HepG2 (cell line): Measurements from ENCODE around the gene IFNAR1. TPM values are rescaled to one million over a fixed set of nuclear protein-coding genes. Genes with fewer than 3 reads are reported as not detected.

Experiments
- ATAC-seq: fragments of 200-7000 bp; cut with Tn5 transposase; 3 replicates; pipeline ENCODE4 v1.9.1; 2020; ENCODE audit warnings: mild to moderate bottlenecking, moderate library complexity
- BruUV-seq: library from RNA; stranded (reverse); fragments of 400-500 nt; replicated peaks from 2 replicates; lab custom pipeline; 2021; lab: Mats Ljungman, UMichigan
- CTCF ChIA-PET: fragments of 300-600 bp; formaldehyde crosslinking; extraction: SDS; loops from one replicate; lab custom pipeline; 2021; ENCODE audit warnings: low total read pairs, inconsistent platforms, low intra/inter-chr PET ratio; lab: Yijun Ruan, JAX
- POLR2A ChIA-PET: fragments of 350-600 bp; sonication (Branson Sonifier 250); formaldehyde crosslinking; loops from one replicate; lab custom pipeline; 2020; ENCODE audit warnings: antibody characterized with exemption, inconsistent platforms; lab: Yijun Ruan, JAX
- DNase-seq: peaks from one replicate; pipeline ENCODE4 v3.0.0-alpha.2; 2015; ENCODE audit warnings: low spot score
- FAIRE-seq: peaks from 3 replicates; lab custom pipeline; 2011; peaks lifted over from hg19 to GRCh38; lab: Jason Lieb, UNC
- H2AFZ ChIP-seq: one replicate; pipeline ENCODE4 v1.6.1; 2011; ENCODE audit warnings: low read length, inconsistent platforms
- H3K27ac ChIP-seq: fragments of 300-600 bp; 3 replicates; pipeline ENCODE4 v1.8.0; 2011; ENCODE audit warnings: mixed run types, mild to moderate bottlenecking, mixed read lengths, low read length, inconsistent platforms; ENCODE audit not compliant: insufficient read depth; ENCODE audit errors: extremely low read length
- H3K27me3 ChIP-seq, 2 experiments: fragments of 200-600 bp in 1 of 2; 2 replicates in 1 of 2; 3 replicates in 1 of 2; pipeline versions ENCODE4 v1.6.0 to v1.8.0; 2011; ENCODE audit warnings: low read length in 2 of 2, mild to moderate bottlenecking in 2 of 2, moderate library complexity in 2 of 2, inconsistent platforms in 1 of 2; ENCODE audit not compliant: insufficient read depth in 2 of 2, control insufficient read depth in 1 of 2
- H3K36me3 ChIP-seq, 2 experiments: fragments of 200-600 bp in 1 of 2; replicated peaks in 1 of 2; 2 replicates in 1 of 2; 3 replicates in 1 of 2; pipeline versions ENCODE4 v1.5.1 to v1.8.0; 2011; ENCODE audit warnings: low read length in 2 of 2, inconsistent platforms in 1 of 2; ENCODE audit not compliant: insufficient read depth in 2 of 2, control insufficient read depth in 1 of 2
- H3K4me1 ChIP-seq: 2 replicates; pipeline ENCODE4 v1.5.1; 2012; ENCODE audit warnings: low read length, inconsistent platforms; ENCODE audit not compliant: insufficient read depth
- H3K4me2 ChIP-seq: 2 replicates; pipeline ENCODE4 v1.6.0; 2011; ENCODE audit warnings: low read depth, low read length, inconsistent platforms
- H3K4me3 ChIP-seq, 3 experiments: fragments of 200-600 bp in 1 of 3; sonication (generic), shearing (Covaris generic) in 1 of 3; replicated peaks in 1 of 3; 2 replicates each; pipeline ENCODE4 v1.5.1; 2011 to 2016; ENCODE audit warnings: low read length in 3 of 3, inconsistent platforms in 2 of 3, low read depth in 2 of 3, mild to moderate bottlenecking in 2 of 3, control low read depth in 1 of 3, mixed read lengths in 1 of 3; ENCODE audit not compliant: insufficient read depth in 1 of 3
- H3K79me2 ChIP-seq: one replicate; pipeline ENCODE4 v1.6.1; 2011; ENCODE audit warnings: low read length, inconsistent platforms; ENCODE audit not compliant: insufficient read depth
- H3K9ac ChIP-seq: 2 replicates; pipeline ENCODE4 v1.6.0; 2011; ENCODE audit warnings: mild to moderate bottlenecking, low read depth, low read length, inconsistent platforms; ENCODE audit not compliant: insufficient read depth
- H3K9me3 ChIP-seq: 2 replicates; pipeline ENCODE4 v1.5.1; 2012; ENCODE audit warnings: mild to moderate bottlenecking, low read length
- H4K20me1 ChIP-seq: 2 replicates; pipeline ENCODE4 v1.6.0; 2011; ENCODE audit warnings: inconsistent platforms, mild to moderate bottlenecking, low read length, moderate library complexity; ENCODE audit not compliant: insufficient read depth
- REPIN1 ChIP-seq: sonication (generic); formaldehyde crosslinking; IDR thresholded peaks from 2 replicates; pipeline ENCODE4 v1.8.0; 2022; ENCODE audit warnings: missing genetic modification reagents, low read depth, mild to moderate bottlenecking, borderline replicate concordance
- RORA ChIP-seq: sonication (generic); formaldehyde crosslinking; IDR thresholded peaks from 2 replicates; pipeline ENCODE4 v1.5.0; 2020; ENCODE audit warnings: mild to moderate bottlenecking, missing genetic modification reagents, moderate library complexity
- YEATS2 ChIP-seq: sonication (generic); formaldehyde crosslinking; IDR thresholded peaks from 2 replicates; pipeline ENCODE4 v1.4.0; 2020; ENCODE audit warnings: missing genetic modification reagents, borderline replicate concordance
- ZBTB1 ChIP-seq: sonication (generic); formaldehyde crosslinking; IDR thresholded peaks from 2 replicates; pipeline ENCODE4 v1.4.0; 2020; ENCODE audit warnings: missing genetic modification reagents, borderline replicate concordance
- ZFP62 ChIP-seq: sonication (generic); formaldehyde crosslinking; IDR thresholded peaks from 2 replicates; pipeline ENCODE4 v1.4.0; 2020; ENCODE audit warnings: missing genetic modification reagents
- ZNF770 ChIP-seq: sonication (generic); formaldehyde crosslinking; IDR thresholded peaks from 2 replicates; pipeline ENCODE4 v1.5.0; 2020; ENCODE audit warnings: mild to moderate bottlenecking, missing genetic modification reagents
- ZNF891 ChIP-seq: sonication (generic); formaldehyde crosslinking; IDR thresholded peaks from 2 replicates; pipeline ENCODE4 v1.5.0; 2020; ENCODE audit warnings: mild to moderate bottlenecking, missing genetic modification reagents
- ZSCAN9 ChIP-seq: IDR thresholded peaks from 2 replicates; pipeline ENCODE4 v1.6.1; 2016; ENCODE audit warnings: borderline replicate concordance
- WGBS: methylation state at CpG from one replicate; pipeline ENCODE4 v1.1.6; 2017; ENCODE audit warnings: low lambda C conversion rate; 5-methylcytosine and 5-hydroxymethylcytosine counted together
- in situ Hi-C: cut with HindIII; loops from 2 replicates; pipeline ENCODE4 v1.10.0; 2017; ENCODE audit warnings: low pct_unique_long_range_greater_than_20kb; ENCODE audit not compliant: extremely low pct_ligation_motif_present
- intact Hi-C: fragments of 100-400 bp; cut with micrococcal nuclease; formaldehyde crosslinking; loops from one replicate; pipeline ENCODE4 v1.10.0; 2022; ENCODE audit not compliant: unreplicated experiment
- polyA plus RNA-seq, 8 experiments: library from polyadenylated mRNA; depleted of rRNA in 3 of 8; stranded (reverse) in 7 of 8; unstranded in 1 of 8; fragments of >200 nt; fragmentation: Illumina TruSeq in 4 of 8; extraction: Trizol in 4 of 8; gene quantifications; 2 replicates each; pipeline versions ENCODE4 v1.2.1 to v1.2.3, GENCODE V29; 2011 to 2016; ENCODE audit warnings: low read depth in 4 of 8, missing spikeins in 1 of 8, mixed read lengths in 1 of 8; ENCODE audit not compliant: insufficient read depth in 1 of 8
- total RNA-seq, 5 experiments: library from RNA; depleted of rRNA; stranded (reverse); fragments of >200 nt; fragmentation: Illumina TruSeq; extraction: Trizol; gene quantifications; 2 replicates each; pipeline ENCODE4 v1.2.3, GENCODE V29; 2016; ENCODE audit warnings: low read depth in 1 of 5
- TF ChIP-seq, protein P1 (sequence below): sonication (generic); formaldehyde crosslinking; IDR thresholded peaks from 2 replicates; pipeline ENCODE4 v1.4.0; 2020; ENCODE audit warnings: missing genetic modification reagents, mild to moderate bottlenecking, borderline replicate concordance
- TF ChIP-seq, protein P2 (sequence below): sonication (generic); formaldehyde crosslinking; IDR thresholded peaks from 2 replicates; pipeline ENCODE4 v1.5.1; 2020; ENCODE audit warnings: mild to moderate bottlenecking, missing genetic modification reagents, borderline replicate concordance
- TF ChIP-seq, protein P3 (sequence below): sonication (generic); formaldehyde crosslinking; IDR thresholded peaks from 2 replicates; pipeline ENCODE4 v1.5.1; 2020; ENCODE audit warnings: missing genetic modification reagents, mild to moderate bottlenecking, borderline replicate concordance

The IFNAR1 gene
- total and polyA plus RNA-seq, 2 of the 13 experiments (the other 11 are each of a cell fraction or from before 2014, with no cell fraction given) = 6.7 to 9.3 TPM

DNA sequence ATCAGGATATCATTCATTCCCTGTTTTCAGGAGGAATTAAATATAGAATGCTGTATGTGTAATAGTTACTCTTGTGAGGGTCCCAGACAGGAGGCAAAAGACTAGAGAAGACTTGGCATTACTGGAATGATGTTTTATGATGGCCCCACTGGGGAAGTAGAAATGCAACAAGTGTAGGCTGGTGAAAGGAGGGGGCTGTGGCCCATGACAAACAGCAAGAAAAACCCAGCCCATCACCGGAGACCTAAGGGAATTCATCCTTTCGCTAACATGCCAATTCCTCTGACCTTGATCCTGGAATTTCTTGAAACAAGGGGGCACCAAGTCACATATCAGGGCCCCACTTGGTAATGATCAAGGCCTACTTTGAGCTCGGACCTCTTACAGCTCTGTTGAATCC lies 72.9 kb downstream of the IFNAR1 start:
- Histone ChIP-seq H3K9me3 (no peaks in the 10 kb centered on the region), H2AFZ (no peak overlapping the region), H3K4me3 (no peak overlapping the region), H3K36me3 (no peaks in the 10 kb centered on the region), H3K4me2 (no peak overlapping the region), H4K20me1 (no peaks in the 10 kb centered on the region), H3K79me2 (no peaks in the 10 kb centered on the region), H3K27ac (no peak overlapping the region), H3K27me3 (no peaks in the 10 kb centered on the region), H3K9ac (no peak overlapping the region), H3K4me1 (peaks cover 46% of the 10 kb centered on the region)
- POLR2A ChIA-PET = no interaction called here
- DNase-seq (no peak), ATAC-seq (no peak), FAIRE-seq (no peak)
- WGBS = 53% methylated on average over 3 of the region's 3 CpGs
- intact Hi-C loops (no loop called here), in situ Hi-C loops (no loop called here)
- BruUV-seq = no TSS peak
- TF ChIP-seq ZSCAN9 (CRISPR knock-in tag) (no peak), ZNF770 (no peak), YEATS2 (CRISPR knock-in tag) (no peak), ZNF891 (CRISPR knock-in tag) (no peak), RORA (CRISPR knock-in tag) (no peak), ZFP62 (CRISPR knock-in tag) (no peak), REPIN1 (CRISPR knock-in tag) (no peak), ZBTB1 (CRISPR knock-in tag) (no peak)
- TF ChIP-seq, protein P1, sequence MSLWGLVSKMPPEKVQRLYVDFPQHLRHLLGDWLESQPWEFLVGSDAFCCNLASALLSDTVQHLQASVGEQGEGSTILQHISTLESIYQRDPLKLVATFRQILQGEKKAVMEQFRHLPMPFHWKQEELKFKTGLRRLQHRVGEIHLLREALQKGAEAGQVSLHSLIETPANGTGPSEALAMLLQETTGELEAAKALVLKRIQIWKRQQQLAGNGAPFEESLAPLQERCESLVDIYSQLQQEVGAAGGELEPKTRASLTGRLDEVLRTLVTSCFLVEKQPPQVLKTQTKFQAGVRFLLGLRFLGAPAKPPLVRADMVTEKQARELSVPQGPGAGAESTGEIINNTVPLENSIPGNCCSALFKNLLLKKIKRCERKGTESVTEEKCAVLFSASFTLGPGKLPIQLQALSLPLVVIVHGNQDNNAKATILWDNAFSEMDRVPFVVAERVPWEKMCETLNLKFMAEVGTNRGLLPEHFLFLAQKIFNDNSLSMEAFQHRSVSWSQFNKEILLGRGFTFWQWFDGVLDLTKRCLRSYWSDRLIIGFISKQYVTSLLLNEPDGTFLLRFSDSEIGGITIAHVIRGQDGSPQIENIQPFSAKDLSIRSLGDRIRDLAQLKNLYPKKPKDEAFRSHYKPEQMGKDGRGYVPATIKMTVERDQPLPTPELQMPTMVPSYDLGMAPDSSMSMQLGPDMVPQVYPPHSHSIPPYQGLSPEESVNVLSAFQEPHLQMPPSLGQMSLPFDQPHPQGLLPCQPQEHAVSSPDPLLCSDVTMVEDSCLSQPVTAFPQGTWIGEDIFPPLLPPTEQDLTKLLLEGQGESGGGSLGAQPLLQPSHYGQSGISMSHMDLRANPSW (CRISPR knock-in tag) = no peak
- TF ChIP-seq, protein P2, sequence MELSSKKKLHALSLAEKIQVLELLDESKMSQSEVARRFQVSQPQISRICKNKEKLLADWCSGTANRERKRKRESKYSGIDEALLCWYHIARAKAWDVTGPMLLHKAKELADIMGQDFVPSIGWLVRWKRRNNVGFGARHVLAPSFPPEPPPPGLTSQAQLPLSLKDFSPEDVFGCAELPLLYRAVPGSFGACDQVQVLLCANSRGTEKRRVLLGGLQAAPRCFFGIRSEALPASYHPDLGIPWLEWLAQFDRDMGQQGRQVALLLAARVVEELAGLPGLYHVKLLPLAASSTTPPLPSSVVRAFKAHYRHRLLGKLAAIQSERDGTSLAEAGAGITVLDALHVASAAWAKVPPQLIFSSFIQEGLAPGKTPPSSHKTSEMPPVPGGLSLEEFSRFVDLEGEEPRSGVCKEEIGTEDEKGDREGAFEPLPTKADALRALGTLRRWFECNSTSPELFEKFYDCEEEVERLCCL (CRISPR knock-in tag) = no peak
- TF ChIP-seq, protein P3, sequence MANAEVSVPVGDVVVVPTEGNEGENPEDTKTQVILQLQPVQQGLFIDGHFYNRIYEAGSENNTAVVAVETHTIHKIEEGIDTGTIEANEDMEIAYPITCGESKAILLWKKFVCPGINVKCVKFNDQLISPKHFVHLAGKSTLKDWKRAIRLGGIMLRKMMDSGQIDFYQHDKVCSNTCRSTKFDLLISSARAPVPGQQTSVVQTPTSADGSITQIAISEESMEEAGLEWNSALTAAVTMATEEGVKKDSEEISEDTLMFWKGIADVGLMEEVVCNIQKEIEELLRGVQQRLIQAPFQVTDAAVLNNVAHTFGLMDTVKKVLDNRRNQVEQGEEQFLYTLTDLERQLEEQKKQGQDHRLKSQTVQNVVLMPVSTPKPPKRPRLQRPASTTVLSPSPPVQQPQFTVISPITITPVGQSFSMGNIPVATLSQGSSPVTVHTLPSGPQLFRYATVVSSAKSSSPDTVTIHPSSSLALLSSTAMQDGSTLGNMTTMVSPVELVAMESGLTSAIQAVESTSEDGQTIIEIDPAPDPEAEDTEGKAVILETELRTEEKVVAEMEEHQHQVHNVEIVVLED (CRISPR knock-in tag) = no peak
- CTCF ChIA-PET = no interaction called here
